ENCODE measurements around the gene CCDC127. TPM values are rescaled to one million over a fixed set of nuclear protein-coding genes. Genes with fewer than 3 reads are reported as not detected.
A peak's percentile ranks its signal among the peaks of the same experiment; 100 is the strongest.
"Not testable (repeated sequence)": the region's sequence is repeated elsewhere in the genome, so short reads cannot be mapped to it uniquely, and the experiment has no call there.

Gene CCDC127
- total RNA-seq (1 to 10 TPM; 5.6 to 6.7 TPM), polyA plus RNA-seq (1 to 10 TPM; 2.1 to 2.9 TPM)
- long read RNA-seq, donor 1, full-length matches to known transcripts = 11 of 13 reads
- long read RNA-seq, donor 1, partial matches to known transcripts = 0 of 13 reads
- long read RNA-seq, donor 1, other reads (novel, unspliced or antisense) = 2 of 13 reads
- long read RNA-seq, donor 2, full-length matches to known transcripts = 8 of 13 reads
- long read RNA-seq, donor 2, partial matches to known transcripts = 1 of 13 reads
- long read RNA-seq, donor 2, other reads (novel, unspliced or antisense) = 4 of 13 reads

GRCh38 chr5:217494-218456, at the start of gene CCDC127, which contains the start of gene SDHA:
TSS of gene CCDC127 (minus strand) at chr5:218153. CDS start at chr5:216849, 1,304 bp downstream.
TSS of gene SDHA (plus strand) at chr5:218320. CDS start at chr5:218356, 36 bp downstream.
- H3K36me3 ChIP-seq (ENCODE audit: control insufficient read depth in 1 of 2, insufficient read depth in 2 of 2, low read length in 1 of 2); H3K9me3 ChIP-seq (ENCODE audit: control insufficient read depth, low read length); H3K27me3 ChIP-seq (ENCODE audit: control insufficient read depth in 1 of 2, insufficient read depth in 2 of 2, low read length in 1 of 2); intact Hi-C loops (cut with DNase I); H3K4me1 ChIP-seq (ENCODE audit: control insufficient read depth in 1 of 2, insufficient read depth in 2 of 2, low read length in 2 of 2): not testable (repeated sequence)
- H3K4me3 ChIP-seq (ENCODE audit: low read length in 2 of 2) = peak within 1 kb of the TSS; percentile 88 to 97
- ATAC-seq (ENCODE audit: low FRiP score) = peak; percentile 98
- H3K27ac ChIP-seq (ENCODE audit: low read depth in 1 of 2, low read length in 2 of 2) = peak within 1 kb of the TSS in 1 of 2 donors; percentile 67
- peak; percentile 98 to 100 for DNase-seq
- 1% methylated on average over 63 to 75 of the region's 75 CpGs for WGBS, 2 donors

- ATAC-seq (ENCODE audit: low FRiP score) = no peak
- Histone ChIP-seq H3K36me3 (ENCODE audit: control insufficient read depth in 1 of 2, insufficient read depth in 2 of 2, low read length in 1 of 2) (peaks cover 0 to 2% of the 10 kb centered on the region in 2 donors), H3K9me3 (ENCODE audit: control insufficient read depth, low read length) (no peaks in the 10 kb centered on the region), H3K27ac (ENCODE audit: low read depth in 1 of 2, low read length in 2 of 2) (no peak overlapping the region), H3K4me3 (ENCODE audit: low read length in 2 of 2) (no peak overlapping the region), H3K27me3 (ENCODE audit: control insufficient read depth in 1 of 2, insufficient read depth in 2 of 2, low read length in 1 of 2) (no peaks in the 10 kb centered on the region), H3K4me1 (ENCODE audit: control insufficient read depth in 1 of 2, insufficient read depth in 2 of 2, low read length in 2 of 2) (no peaks in the 10 kb centered on the region)
- intact Hi-C loops (cut with DNase I) = no loop called here
- no peak for DNase-seq
- WGBS, 2 donors = 70 to 71% methylated on average over 1 of the region's 1 CpG
These were observed 49.8 kb upstream of the CCDC127 start for GRCh38 chr5:267716-268115.

GRCh38 chr5:266311-267026, 48.5 kb upstream of the CCDC127 start:
- H3K27ac ChIP-seq (ENCODE audit: low read depth in 1 of 2, low read length in 2 of 2); H3K36me3 ChIP-seq (ENCODE audit: control insufficient read depth in 1 of 2, insufficient read depth in 2 of 2, low read length in 1 of 2); intact Hi-C loops (cut with DNase I); H3K9me3 ChIP-seq (ENCODE audit: control insufficient read depth, low read length); H3K27me3 ChIP-seq (ENCODE audit: control insufficient read depth in 1 of 2, insufficient read depth in 2 of 2, low read length in 1 of 2); ATAC-seq (ENCODE audit: low FRiP score); H3K4me3 ChIP-seq (ENCODE audit: low read length in 2 of 2); DNase-seq; H3K4me1 ChIP-seq (ENCODE audit: control insufficient read depth in 1 of 2, insufficient read depth in 2 of 2, low read length in 2 of 2): not testable (repeated sequence)
- WGBS, 2 donors = 78 to 91% methylated on average over 19 of the region's 19 CpGs

- no peaks in the 10 kb centered on the region for H3K27me3 ChIP-seq (ENCODE audit: control insufficient read depth in 1 of 2, insufficient read depth in 2 of 2, low read length in 1 of 2)
- no peak overlapping the region for H3K4me3 ChIP-seq (ENCODE audit: low read length in 2 of 2)
- intact Hi-C loops (cut with DNase I) = no loop called here
- no peaks in the 10 kb centered on the region for H3K9me3 ChIP-seq (ENCODE audit: control insufficient read depth, low read length)
- 79 to 94% methylated on average over 10 of the region's 10 CpGs for WGBS, 2 donors
- H3K27ac ChIP-seq (ENCODE audit: low read depth in 1 of 2, low read length in 2 of 2) = no peak overlapping the region
- H3K4me1 ChIP-seq (ENCODE audit: control insufficient read depth in 1 of 2, insufficient read depth in 2 of 2, low read length in 2 of 2) = no peaks in the 10 kb centered on the region
- peaks cover 0 to 2% of the 10 kb centered on the region in 2 donors for H3K36me3 ChIP-seq (ENCODE audit: control insufficient read depth in 1 of 2, insufficient read depth in 2 of 2, low read length in 1 of 2)
- ATAC-seq (ENCODE audit: low FRiP score) = no peak
- DNase-seq = no peak
These were observed 46.4 kb upstream of the CCDC127 start for GRCh38 chr5:264338-264737.

GRCh38 chr5:263275-263974, 45.5 kb upstream of the CCDC127 start:
- H3K27ac ChIP-seq (ENCODE audit: low read depth in 1 of 2, low read length in 2 of 2); H3K27me3 ChIP-seq (ENCODE audit: control insufficient read depth in 1 of 2, insufficient read depth in 2 of 2, low read length in 1 of 2); ATAC-seq (ENCODE audit: low FRiP score); DNase-seq; intact Hi-C loops (cut with DNase I); H3K36me3 ChIP-seq (ENCODE audit: control insufficient read depth in 1 of 2, insufficient read depth in 2 of 2, low read length in 1 of 2); H3K9me3 ChIP-seq (ENCODE audit: control insufficient read depth, low read length); H3K4me3 ChIP-seq (ENCODE audit: low read length in 2 of 2); H3K4me1 ChIP-seq (ENCODE audit: control insufficient read depth in 1 of 2, insufficient read depth in 2 of 2, low read length in 2 of 2): not testable (repeated sequence)
- WGBS, 2 donors = 79% methylated on average over 9 of the region's 9 CpGs

GRCh38 chr5:257148-257547, 39.2 kb upstream of the CCDC127 start:
- 90 to 97% methylated on average over 10 to 13 of the region's 13 CpGs for WGBS, 2 donors
- intact Hi-C loops (cut with DNase I) = no loop called here
- H3K4me1 ChIP-seq (ENCODE audit: control insufficient read depth in 1 of 2, insufficient read depth in 2 of 2, low read length in 2 of 2) = no peaks in the 10 kb centered on the region
- no peak overlapping the region for H3K27ac ChIP-seq (ENCODE audit: low read depth in 1 of 2, low read length in 2 of 2)
- no peaks in the 10 kb centered on the region for H3K36me3 ChIP-seq (ENCODE audit: control insufficient read depth in 1 of 2, insufficient read depth in 2 of 2, low read length in 1 of 2)
- H3K27me3 ChIP-seq (ENCODE audit: control insufficient read depth in 1 of 2, insufficient read depth in 2 of 2, low read length in 1 of 2) = no peaks in the 10 kb centered on the region
- DNase-seq = no peak
- H3K4me3 ChIP-seq (ENCODE audit: low read length in 2 of 2) = no peak overlapping the region
- no peaks in the 10 kb centered on the region for H3K9me3 ChIP-seq (ENCODE audit: control insufficient read depth, low read length)
- no peak for ATAC-seq (ENCODE audit: low FRiP score)

GRCh38 chr5:256347-256746, 38.4 kb upstream of the CCDC127 start:
- H3K4me1 ChIP-seq (ENCODE audit: control insufficient read depth in 1 of 2, insufficient read depth in 2 of 2, low read length in 2 of 2); ATAC-seq (ENCODE audit: low FRiP score); H3K4me3 ChIP-seq (ENCODE audit: low read length in 2 of 2); H3K27ac ChIP-seq (ENCODE audit: low read depth in 1 of 2, low read length in 2 of 2); H3K9me3 ChIP-seq (ENCODE audit: control insufficient read depth, low read length); intact Hi-C loops (cut with DNase I); H3K27me3 ChIP-seq (ENCODE audit: control insufficient read depth in 1 of 2, insufficient read depth in 2 of 2, low read length in 1 of 2); H3K36me3 ChIP-seq (ENCODE audit: control insufficient read depth in 1 of 2, insufficient read depth in 2 of 2, low read length in 1 of 2); DNase-seq: not testable (repeated sequence)
- 89 to 95% methylated on average over 8 of the region's 8 CpGs for WGBS, 2 donors

GRCh38 chr5:255116-255515, 37.2 kb upstream of the CCDC127 start:
- H3K27ac ChIP-seq (ENCODE audit: low read depth in 1 of 2, low read length in 2 of 2); H3K36me3 ChIP-seq (ENCODE audit: control insufficient read depth in 1 of 2, insufficient read depth in 2 of 2, low read length in 1 of 2); ATAC-seq (ENCODE audit: low FRiP score); H3K27me3 ChIP-seq (ENCODE audit: control insufficient read depth in 1 of 2, insufficient read depth in 2 of 2, low read length in 1 of 2); H3K4me1 ChIP-seq (ENCODE audit: control insufficient read depth in 1 of 2, insufficient read depth in 2 of 2, low read length in 2 of 2); intact Hi-C loops (cut with DNase I); H3K4me3 ChIP-seq (ENCODE audit: low read length in 2 of 2); DNase-seq; H3K9me3 ChIP-seq (ENCODE audit: control insufficient read depth, low read length): not testable (repeated sequence)
- 92 to 93% methylated on average over 7 of the region's 7 CpGs for WGBS, 2 donors
